Transverse colon (tissue), 4 donors: ENCODE results near the gene MCC. TPM values are rescaled to one million over a fixed set of nuclear protein-coding genes. Genes with fewer than 3 reads are reported as not detected.

Source experiments
- DNase-seq: peaks from one replicate; pipeline ENCODE4 v3.0.0-alpha.2; 2019
- H3K27ac ChIP-seq, 4 donors: fragments of 200-600 bp; sonication (generic); 2 replicates each; pipeline ENCODE4 v1.5.1; 2016 to 2018; ENCODE audit warnings: inconsistent platforms in 4 of 4
- H3K27me3 ChIP-seq: fragments of 200-600 bp; sonication (generic); 2 replicates; pipeline ENCODE4 v1.5.1; 2017; ENCODE audit warnings: inconsistent platforms
- H3K36me3 ChIP-seq, 4 donors: fragments of 200-600 bp; sonication (generic); 2 replicates each; pipeline ENCODE4 v1.5.1; 2017 to 2019; ENCODE audit warnings: inconsistent platforms in 4 of 4
- H3K4me1 ChIP-seq, 4 donors: fragments of 200-600 bp; sonication (generic); 2 replicates each; pipeline ENCODE4 v1.5.1; 2017 to 2020; ENCODE audit warnings: inconsistent platforms in 4 of 4
- H3K4me3 ChIP-seq, 4 donors: fragments of 200-600 bp; sonication (generic); 1 replicate in 1 of 4; 2 replicates in 3 of 4; pipeline versions ENCODE4 v1.5.1 to v1.6.1; 2017 to 2019; ENCODE audit warnings: inconsistent platforms in 4 of 4
- H3K9me3 ChIP-seq, 2 donors: fragments of 200-600 bp; sonication (generic); 2 replicates each; pipeline ENCODE4 v1.5.1; 2017 to 2019; ENCODE audit warnings: inconsistent platforms in 2 of 2
- CTCF ChIP-seq, 5 experiments: fragments of 200-600 bp in 3 of 5; fragments of 450-650 bp in 2 of 5; sonication (generic) in 3 of 5; IDR thresholded peaks; 1 replicate in 2 of 5; 2 replicates in 3 of 5; pipeline ENCODE4 v1.5.1; 2016 to 2017; ENCODE audit warnings: antibody characterized with exemption in 5 of 5, inconsistent platforms in 3 of 5, mild to moderate bottlenecking in 2 of 5, moderate library complexity in 1 of 5
- EP300 ChIP-seq: sonication (generic); formaldehyde crosslinking; IDR thresholded peaks from one replicate; pipeline ENCODE4 v1.6.1; 2017; ENCODE audit warnings: antibody characterized with exemption, low read depth
- POLR2A ChIP-seq: fragments of 450-650 bp; IDR thresholded peaks from one replicate; pipeline ENCODE4 v1.6.1; 2016; ENCODE audit warnings: antibody characterized with exemption, mild to moderate bottlenecking, moderate library complexity
- POLR2AphosphoS5 ChIP-seq, 3 donors: sonication (generic); formaldehyde crosslinking; IDR thresholded peaks; one replicate each; pipeline ENCODE4 v1.6.1; 2016; ENCODE audit warnings: antibody characterized with exemption in 3 of 3
- WGBS, 2 donors: methylation state at CpG; one replicate each; pipeline ENCODE4 v1.1.5; 2018; ENCODE audit warnings: low coverage in 1 of 2; 5-methylcytosine and 5-hydroxymethylcytosine counted together
- in situ Hi-C, 4 donors: fragments of 200-750 bp; cut with MboI; loops; one replicate each; pipeline versions ENCODE4 v1.15.0 to v1.15.1; 2017; ENCODE audit warnings: low sequenced_read_pairs in 3 of 4, low pct_ligation_motif_present in 1 of 4, low pct_unique_long_range_greater_than_20kb in 1 of 4
- intact Hi-C: fragments of 100-400 bp; cut with DNase I; formaldehyde crosslinking; loops from one replicate; pipeline ENCODE4 v1.15.1; 2023; ENCODE audit warnings: low total_unique reads
- total RNA-seq, 4 donors: library from RNA; depleted of rRNA; stranded (reverse); fragments of >200 nt; gene quantifications; one replicate each; pipeline ENCODE4 v1.1.0, GENCODE V29; 2016

The MCC gene
- total RNA-seq, 4 donors from 2014 or later = 2.6 to 28.4 (median 16.4) TPM

- in situ Hi-C loops (no loop called here), intact Hi-C loops (no loop called here)
- TF ChIP-seq EP300 = no peak
- TF ChIP-seq CTCF (IDR thresholded peaks at IDR 0.05) = no peak
- no peak for TF ChIP-seq POLR2A
- no peaks in the 10 kb centered on the region for H3K4me1 ChIP-seq
- WGBS, 2 donors = 94 to 95% methylated on average over 7 of the region's 7 CpGs
- DNase-seq = no peak
- H3K4me3 ChIP-seq = no peak overlapping the region
- no peak overlapping the region for H3K27ac ChIP-seq
- no peaks in the 10 kb centered on the region for H3K9me3 ChIP-seq
- H3K36me3 ChIP-seq = no peaks in the 10 kb centered on the region
- no peaks in the 10 kb centered on the region for H3K27me3 ChIP-seq
Observed at GRCh38 chr5:113150821-113151220, 337.4 kb downstream of the MCC start.

- Histone ChIP-seq H3K4me3 (no peak overlapping the region), H3K9me3 (no peaks in the 10 kb centered on the region), H3K27me3 (no peaks in the 10 kb centered on the region), H3K27ac (no peak overlapping the region), H3K36me3 (no peaks in the 10 kb centered on the region), H3K4me1 (no peaks in the 10 kb centered on the region)
- WGBS, 2 donors = 79 to 80% methylated on average over 2 of the region's 2 CpGs
- intact Hi-C loops = no loop called here
- DNase-seq = no peak
- TF ChIP-seq POLR2AphosphoS5 (IDR thresholded peaks at IDR 0.05) = no peak
- no peak for TF ChIP-seq EP300
- no peak for TF ChIP-seq CTCF (IDR thresholded peaks at IDR 0.05)
- no peak for TF ChIP-seq POLR2A
- in situ Hi-C loops = no loop called here
Observed at GRCh38 chr5:113150221-113150620, 338.0 kb downstream of the MCC start.

GRCh38 chr5:113147537-113147936 lies 340.7 kb downstream of the MCC start:
- H3K36me3 ChIP-seq = no peaks in the 10 kb centered on the region
- DNase-seq = no peak
- H3K9me3 ChIP-seq = no peaks in the 10 kb centered on the region
- TF ChIP-seq POLR2AphosphoS5 (IDR thresholded peaks at IDR 0.05) (no peak), EP300 (no peak), CTCF (IDR thresholded peaks at IDR 0.05) (no peak), POLR2A (no peak)
- no peak overlapping the region for H3K4me3 ChIP-seq
- no peaks in the 10 kb centered on the region for H3K4me1 ChIP-seq
- intact Hi-C loops = no loop called here
- no peaks in the 10 kb centered on the region for H3K27me3 ChIP-seq
- no peak overlapping the region for H3K27ac ChIP-seq
- WGBS, 2 donors = 86 to 87% methylated on average over 5 to 7 of the region's 7 CpGs
- in situ Hi-C loops = no loop called here

GRCh38 chr5:113147101-113147508 lies 341.1 kb downstream of the MCC start:
- TF ChIP-seq POLR2AphosphoS5 (IDR thresholded peaks at IDR 0.05) (no peak), CTCF (IDR thresholded peaks at IDR 0.05) (no peak), POLR2A (no peak), EP300 (no peak)
- H3K4me1 ChIP-seq = no peaks in the 10 kb centered on the region
- 35 to 56% methylated on average over 3 to 4 of the region's 4 CpGs for WGBS, 2 donors
- H3K27ac ChIP-seq = no peak overlapping the region
- DNase-seq = no peak
- H3K4me3 ChIP-seq = no peak overlapping the region
- intact Hi-C loops (no loop called here), in situ Hi-C loops (no loop called here)
- no peaks in the 10 kb centered on the region for H3K27me3 ChIP-seq
- H3K9me3 ChIP-seq = no peaks in the 10 kb centered on the region
- no peaks in the 10 kb centered on the region for H3K36me3 ChIP-seq
